ENCODE results near the gene RAB19.
A peak's percentile ranks its signal among the peaks of the same experiment; 100 is the strongest.
"Not testable (repeated sequence)": the region's sequence is repeated elsewhere in the genome, so short reads cannot be mapped to it uniquely, and the experiment has no call there.

RAB19 gene

GRCh38 chr7:140441519-140441918 lies 37.7 kb downstream of the RAB19 start:
- intact Hi-C loops (cut with DNase I): no loop called here
- no peak for DNase-seq

GRCh38 chr7:140446467-140446866 lies 42.6 kb downstream of the RAB19 start:
- no peak for DNase-seq
- intact Hi-C loops (cut with DNase I): no loop called here

GRCh38 chr7:140447841-140448240 lies 44.0 kb downstream of the RAB19 start:
- intact Hi-C loops (cut with DNase I): no loop called here
- DNase-seq: no peak

GRCh38 chr7:140448781-140449480 lies 45.1 kb downstream of the RAB19 start:
- DNase-seq: no peak
- intact Hi-C loops (cut with DNase I): no loop called here

- DNase-seq: no peak
- intact Hi-C loops (cut with DNase I): no loop called here
Measured at GRCh38 chr7:140451716-140452115, 47.9 kb downstream of the RAB19 start.

- intact Hi-C loops (cut with DNase I): no loop called here
- no peak for DNase-seq
Measured at GRCh38 chr7:140453273-140453672, 49.4 kb downstream of the RAB19 start.

- DNase-seq; intact Hi-C loops (cut with DNase I): not testable (repeated sequence)
Measured at GRCh38 chr7:140453785-140454656, 50.2 kb downstream of the RAB19 start.

GRCh38 chr7:140454657-140455015 lies 50.8 kb downstream of the RAB19 start:
- DNase-seq: no peak
- intact Hi-C loops (cut with DNase I): no loop called here

- DNase-seq: no peak
- intact Hi-C loops (cut with DNase I): no loop called here
Measured at GRCh38 chr7:140455743-140456142, 51.9 kb downstream of the RAB19 start.

GRCh38 chr7:140456551-140457051 lies 52.7 kb downstream of the RAB19 start:
- intact Hi-C loops (cut with DNase I): no loop called here
- DNase-seq: no peak

- intact Hi-C loops (cut with DNase I): no loop called here
- DNase-seq: no peak
Measured at GRCh38 chr7:140458201-140458600, 54.3 kb downstream of the RAB19 start.

GRCh38 chr7:140458916-140459315 lies 55.1 kb downstream of the RAB19 start:
- intact Hi-C loops (cut with DNase I): no loop called here
- DNase-seq: peak in 2 of 42 donors; percentile 3 to 19

GRCh38 chr7:140463111-140463510 lies 59.3 kb downstream of the RAB19 start:
- intact Hi-C loops (cut with DNase I): no loop called here
- no peak for DNase-seq

- DNase-seq: peak in 24 of 42 donors; percentile 4 to 76 (median 40)
- intact Hi-C loops (cut with DNase I): no loop called here
Measured at GRCh38 chr7:140475747-140476333, 72.0 kb downstream of the RAB19 start.

GRCh38 chr7:140476698-140477261 lies 72.9 kb downstream of the RAB19 start:
- intact Hi-C loops (cut with DNase I): no loop called here
- no peak for DNase-seq
